HUES48 (cell line): ENCODE results near the gene PLEKHF1.

ENCODE experiments used
- H3K27ac ChIP-seq: one replicate; pipeline ENCODE4 v1.7.0; 2013; ENCODE audit warnings: low read depth, low read length, inconsistent platforms
- H3K27me3 ChIP-seq: 2 replicates; pipeline ENCODE4 v1.6.1; 2013; ENCODE audit warnings: mild to moderate bottlenecking, low read length; ENCODE audit not compliant: control insufficient read depth, insufficient read depth
- H3K36me3 ChIP-seq: 2 replicates; pipeline ENCODE4 v1.6.1; 2013; ENCODE audit warnings: low read length; ENCODE audit not compliant: control insufficient read depth, insufficient read depth
- H3K4me1 ChIP-seq: 2 replicates; pipeline ENCODE4 v1.6.1; 2013; ENCODE audit warnings: mild to moderate bottlenecking, low read length; ENCODE audit not compliant: control insufficient read depth, insufficient read depth
- H3K4me3 ChIP-seq: 2 replicates; pipeline ENCODE4 v1.5.1; 2013; ENCODE audit warnings: mild to moderate bottlenecking, low read depth, low read length
- H3K9ac ChIP-seq: 2 replicates; pipeline ENCODE4 v1.6.1; 2013; ENCODE audit warnings: mild to moderate bottlenecking, low read depth, low read length, moderate library complexity
- H3K9me3 ChIP-seq: 2 replicates; pipeline ENCODE4 v1.6.1; 2013; ENCODE audit warnings: low read length; ENCODE audit not compliant: control insufficient read depth, insufficient read depth

The PLEKHF1 gene

DNA sequence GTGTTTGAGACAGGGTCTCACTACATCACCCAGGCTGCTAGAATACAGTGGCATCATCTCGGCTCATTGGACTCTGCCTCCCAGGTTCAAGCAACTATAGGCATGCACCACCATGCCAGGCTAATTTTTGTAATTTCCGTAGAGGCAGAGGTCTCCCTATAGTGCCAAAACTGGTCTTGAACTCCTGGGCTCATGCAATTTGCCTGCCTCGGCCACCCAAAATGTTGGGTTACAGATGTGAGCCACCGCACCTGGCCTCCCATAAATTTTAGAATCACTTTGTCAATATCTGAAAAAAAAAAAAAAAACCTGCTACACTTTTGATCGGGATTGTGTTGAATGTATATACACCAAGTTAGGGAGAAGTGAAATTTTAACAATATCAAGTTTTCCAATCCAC, 11.9 kb upstream of the PLEKHF1 start:
- Histone ChIP-seq H3K27me3 (no peaks in the 10 kb centered on the region), H3K27ac (no peak overlapping the region), H3K36me3 (no peaks in the 10 kb centered on the region), H3K9me3 (no peaks in the 10 kb centered on the region), H3K4me1 (no peaks in the 10 kb centered on the region), H3K9ac (no peak overlapping the region), H3K4me3 (no peak overlapping the region)

DNA sequence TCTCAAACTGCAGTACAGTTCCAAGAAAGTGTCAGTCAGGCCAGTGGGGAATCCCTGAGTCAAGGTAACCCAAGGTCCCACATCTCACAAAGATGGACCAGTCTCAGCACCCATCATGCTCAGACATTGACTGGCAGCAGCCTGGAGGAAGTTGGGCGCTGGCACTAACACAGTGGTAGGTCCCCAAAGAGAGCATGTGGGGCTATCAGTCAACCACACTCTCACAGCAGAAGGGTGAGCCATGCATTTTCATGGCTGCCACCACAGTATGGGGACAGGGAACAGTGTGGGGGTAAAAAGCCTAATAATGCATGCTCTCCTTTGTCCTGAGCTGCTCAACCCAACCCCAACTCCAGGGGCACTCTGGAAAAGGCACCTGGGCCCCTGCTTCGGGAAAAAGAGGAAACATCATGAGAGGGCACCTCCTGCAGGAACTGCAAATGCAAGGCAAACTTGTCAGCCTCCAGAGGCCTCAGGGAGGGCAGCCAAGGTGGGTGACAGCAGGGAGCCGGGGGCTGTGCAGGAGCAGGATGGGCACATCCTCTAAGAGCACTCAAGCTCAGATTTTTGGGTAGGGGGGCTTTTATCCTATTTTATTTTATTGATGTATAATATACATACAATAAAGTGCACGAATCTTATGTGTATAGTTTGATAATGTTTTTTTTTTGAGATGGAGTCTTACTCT, 9.5 kb upstream of the PLEKHF1 start:
- H3K9ac ChIP-seq = no peak overlapping the region
- H3K36me3 ChIP-seq = no peaks in the 10 kb centered on the region
- no peak overlapping the region for H3K4me3 ChIP-seq
- H3K27ac ChIP-seq = no peak overlapping the region
- no peaks in the 10 kb centered on the region for H3K4me1 ChIP-seq
- H3K27me3 ChIP-seq = no peaks in the 10 kb centered on the region
- H3K9me3 ChIP-seq = no peaks in the 10 kb centered on the region

DNA sequence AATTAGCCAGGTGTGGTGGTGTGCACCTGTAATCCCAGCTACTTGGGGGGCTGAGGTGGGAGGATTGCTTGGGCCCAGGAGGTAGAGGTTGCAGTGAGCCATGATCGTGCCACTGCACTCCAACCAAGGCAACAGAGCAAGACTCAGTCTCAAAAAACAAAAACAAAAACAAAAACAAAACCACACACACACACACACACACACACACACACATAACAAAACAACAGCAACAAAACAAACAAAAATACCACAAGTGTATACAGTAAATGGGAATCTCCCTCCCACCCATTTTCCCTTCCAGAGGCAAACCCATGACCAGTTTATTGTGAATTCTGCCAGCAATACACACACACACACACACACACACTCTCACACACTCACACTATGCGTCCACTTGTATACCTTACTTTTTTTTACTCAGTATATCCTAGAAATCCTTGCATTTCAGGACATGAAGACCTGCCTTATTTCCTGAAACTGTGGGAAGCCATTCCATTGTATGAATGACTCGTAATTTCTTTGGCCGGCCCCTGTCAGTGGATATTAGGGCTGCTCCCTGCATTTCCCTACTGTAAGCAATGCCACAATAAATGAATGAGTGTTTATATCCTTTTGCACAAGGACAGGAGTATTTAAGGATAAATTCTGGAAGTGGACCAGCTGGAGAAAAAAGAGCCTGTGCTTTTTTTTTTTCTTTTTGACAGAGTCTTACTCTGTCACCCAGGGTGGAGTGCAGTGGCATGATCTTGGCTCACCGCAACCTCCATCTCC, 6.9 kb upstream of the PLEKHF1 start:
- H3K9ac ChIP-seq = no peak overlapping the region
- no peaks in the 10 kb centered on the region; the same call in 1 of the 2 replicates for H3K4me1 ChIP-seq
- H3K36me3 ChIP-seq = no peaks in the 10 kb centered on the region
- no peak overlapping the region for H3K4me3 ChIP-seq
- H3K9me3 ChIP-seq = no peaks in the 10 kb centered on the region
- no peak overlapping the region for H3K27ac ChIP-seq
- H3K27me3 ChIP-seq = peaks cover 3% of the 10 kb centered on the region; the same call in 1 of the 2 replicates

DNA sequence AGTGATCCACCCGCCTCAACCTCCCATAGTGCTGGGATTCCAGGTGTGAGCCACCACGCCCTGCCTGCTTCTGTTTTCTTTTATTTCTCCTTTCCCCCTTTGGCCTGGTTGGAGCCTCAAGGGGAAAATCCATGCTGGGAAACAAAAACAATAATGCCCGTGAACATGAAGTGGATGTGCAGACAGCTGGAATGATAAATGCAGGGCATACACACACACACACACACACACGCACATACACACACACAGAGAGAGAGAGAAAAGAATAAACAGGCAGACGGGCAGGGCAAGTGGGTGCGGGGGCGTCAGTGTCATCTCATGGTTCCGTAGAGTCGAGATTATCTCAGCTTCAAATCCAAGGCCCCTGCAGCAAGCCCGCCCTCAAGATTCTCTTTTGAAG, 4.4 kb upstream of the PLEKHF1 start:
- peaks cover 7% of the 10 kb centered on the region; the same call in 1 of the 2 replicates for H3K27me3 ChIP-seq
- H3K36me3 ChIP-seq = no peaks in the 10 kb centered on the region
- no peak overlapping the region for H3K27ac ChIP-seq
- H3K4me3 ChIP-seq = no peak overlapping the region
- H3K4me1 ChIP-seq = no peaks in the 10 kb centered on the region; the same call in 1 of the 2 replicates
- no peaks in the 10 kb centered on the region for H3K9me3 ChIP-seq
- no peak overlapping the region for H3K9ac ChIP-seq

DNA sequence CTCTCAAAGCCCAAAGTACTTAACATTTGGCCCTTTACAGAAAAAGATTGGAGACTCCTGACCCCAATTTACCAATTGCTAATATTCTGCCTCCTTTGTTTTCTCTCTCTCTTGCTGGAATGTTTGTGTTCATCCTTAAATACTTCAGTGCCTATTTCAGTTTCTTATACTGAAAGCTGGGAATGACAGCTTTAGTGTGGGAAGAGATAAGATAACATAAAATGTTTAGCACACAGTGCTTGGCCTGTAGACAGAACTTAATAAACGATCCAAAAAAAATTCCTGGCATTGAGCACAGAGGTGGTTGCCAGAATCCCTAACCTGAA, 3.0 kb upstream of the PLEKHF1 start:
- H3K36me3 ChIP-seq = no peaks in the 10 kb centered on the region
- H3K9ac ChIP-seq = no peak overlapping the region
- H3K4me1 ChIP-seq = peaks cover 12% of the 10 kb centered on the region
- H3K9me3 ChIP-seq = no peaks in the 10 kb centered on the region
- peaks cover 7% of the 10 kb centered on the region; the same call in 1 of the 2 replicates for H3K27me3 ChIP-seq
- no peak overlapping the region for H3K27ac ChIP-seq
- H3K4me3 ChIP-seq = no peak overlapping the region

DNA sequence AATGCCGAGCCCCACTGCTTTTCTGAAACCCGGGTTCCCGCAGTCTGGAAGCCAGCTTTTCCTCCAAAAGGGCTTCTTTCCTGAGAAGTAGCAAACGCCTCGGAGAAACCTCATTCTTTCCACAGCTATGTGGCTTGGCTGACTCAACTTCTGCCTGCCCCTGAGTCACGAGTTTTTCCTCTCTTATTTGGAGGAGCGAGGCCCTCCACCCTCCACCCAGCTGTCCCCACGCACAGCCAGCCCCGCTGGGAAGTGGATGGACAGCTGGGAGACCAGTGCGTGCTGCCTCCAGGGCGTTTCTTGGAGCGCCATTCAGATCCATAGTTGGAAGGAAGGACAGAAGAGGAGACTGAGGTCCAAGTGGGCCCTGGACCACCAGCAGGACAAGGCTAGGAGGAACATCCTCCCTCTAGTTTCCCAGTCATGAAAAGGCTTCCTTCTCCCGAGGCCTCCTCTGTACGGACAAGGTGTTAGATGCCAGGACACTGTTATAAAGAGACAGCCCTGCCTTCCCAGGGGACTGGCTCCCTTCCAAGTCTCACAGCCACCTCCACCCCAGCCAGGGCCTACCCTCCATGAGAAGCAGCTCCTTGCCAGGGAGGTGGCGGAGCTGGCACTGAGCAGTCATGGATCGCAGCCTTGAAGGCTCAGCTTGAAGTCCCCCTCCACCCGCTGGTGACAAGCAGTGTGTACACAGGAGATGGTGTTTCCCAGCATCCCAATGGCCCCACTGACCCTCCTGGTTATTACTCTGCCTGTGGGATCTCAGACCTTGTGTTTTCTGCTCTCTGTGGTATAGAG, 2.5 kb upstream of the PLEKHF1 start:
- Histone ChIP-seq H3K4me1 (peaks cover 16% of the 10 kb centered on the region), H3K27ac (no peak overlapping the region), H3K36me3 (no peaks in the 10 kb centered on the region), H3K4me3 (no peak overlapping the region), H3K9ac (no peak overlapping the region), H3K9me3 (no peaks in the 10 kb centered on the region), H3K27me3 (peaks cover 7% of the 10 kb centered on the region; the same call in 1 of the 2 replicates)

DNA sequence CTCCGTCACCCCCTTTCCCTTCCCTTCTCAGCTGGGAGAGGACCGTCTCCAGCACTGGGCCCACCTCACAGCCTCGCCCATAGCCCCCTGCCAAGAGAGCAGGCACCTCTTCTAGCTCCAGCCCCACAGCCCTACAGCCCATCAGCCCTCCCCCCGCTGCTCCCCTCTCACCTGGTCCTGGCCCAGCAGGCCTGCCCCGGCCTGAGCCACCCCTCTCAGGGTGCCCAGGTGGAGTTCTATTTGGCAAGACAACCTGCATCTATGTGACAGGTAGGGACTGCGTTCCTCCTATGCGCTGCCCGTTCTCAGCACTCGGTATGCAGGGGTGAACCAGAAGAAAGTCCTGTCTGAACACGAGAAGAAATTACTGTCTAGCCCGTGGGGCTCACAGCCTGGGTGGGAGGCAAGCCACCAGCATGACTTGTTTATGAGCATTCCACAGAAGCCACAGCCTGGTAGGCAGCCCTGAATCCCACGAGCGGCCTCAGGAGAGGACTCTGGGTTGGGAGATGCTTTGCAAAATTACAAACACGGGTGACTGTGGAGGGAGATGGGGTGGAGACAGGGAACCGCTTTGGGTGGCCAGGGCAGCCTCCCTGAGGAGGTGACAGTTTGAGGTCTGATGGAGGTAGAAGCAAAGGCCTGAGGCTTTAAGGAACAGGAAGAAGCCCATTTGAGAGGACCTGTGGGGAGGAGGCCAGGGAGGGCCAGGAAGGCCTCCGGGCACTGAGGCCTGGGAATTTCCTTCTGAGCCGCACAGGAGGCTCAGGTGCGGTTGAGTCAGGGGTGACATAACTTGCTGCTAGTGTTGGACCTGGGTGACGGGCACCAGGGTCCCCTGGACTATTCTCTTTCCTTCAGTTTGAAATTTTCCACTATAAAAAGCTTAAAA, 1.2 kb upstream of the PLEKHF1 start:
- Histone ChIP-seq H3K4me3 (no peak overlapping the region), H3K9me3 (no peaks in the 10 kb centered on the region), H3K27me3 (peaks cover 7% of the 10 kb centered on the region; the same call in 1 of the 2 replicates), H3K27ac (no peak overlapping the region), H3K36me3 (no peaks in the 10 kb centered on the region), H3K4me1 (peaks cover 16% of the 10 kb centered on the region), H3K9ac (no peak overlapping the region)

DNA sequence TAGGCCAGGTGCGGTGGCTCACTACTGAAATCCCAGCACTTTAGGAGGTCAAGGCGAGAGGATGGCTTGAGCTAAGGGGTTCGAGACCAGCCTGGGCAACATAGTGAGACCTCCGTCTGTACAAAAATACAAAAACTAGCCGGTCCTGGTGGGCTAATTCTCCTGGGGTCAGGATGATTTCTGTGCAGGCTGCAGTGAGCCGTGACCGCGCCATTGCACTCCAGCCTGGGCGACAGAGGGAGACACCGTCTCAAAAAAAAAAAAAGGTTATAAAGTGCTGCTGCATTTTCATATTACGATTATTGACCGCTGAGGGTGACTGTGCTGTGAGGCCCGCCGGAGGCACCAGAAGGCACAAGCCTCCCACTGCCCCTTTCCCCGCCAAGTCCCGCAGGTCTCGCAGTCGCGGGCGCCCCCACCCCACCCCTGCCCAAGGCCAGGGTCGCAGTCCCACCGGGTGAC, 477 bp upstream of the PLEKHF1 start:
- Histone ChIP-seq H3K4me3 (peak overlapping the region; percentile 84), H3K4me1 (peaks cover 16% of the 10 kb centered on the region), H3K9ac (no peak overlapping the region), H3K27ac (no peak overlapping the region), H3K9me3 (no peaks in the 10 kb centered on the region), H3K36me3 (no peaks in the 10 kb centered on the region), H3K27me3 (peaks cover 7% of the 10 kb centered on the region; the same call in 1 of the 2 replicates)

DNA sequence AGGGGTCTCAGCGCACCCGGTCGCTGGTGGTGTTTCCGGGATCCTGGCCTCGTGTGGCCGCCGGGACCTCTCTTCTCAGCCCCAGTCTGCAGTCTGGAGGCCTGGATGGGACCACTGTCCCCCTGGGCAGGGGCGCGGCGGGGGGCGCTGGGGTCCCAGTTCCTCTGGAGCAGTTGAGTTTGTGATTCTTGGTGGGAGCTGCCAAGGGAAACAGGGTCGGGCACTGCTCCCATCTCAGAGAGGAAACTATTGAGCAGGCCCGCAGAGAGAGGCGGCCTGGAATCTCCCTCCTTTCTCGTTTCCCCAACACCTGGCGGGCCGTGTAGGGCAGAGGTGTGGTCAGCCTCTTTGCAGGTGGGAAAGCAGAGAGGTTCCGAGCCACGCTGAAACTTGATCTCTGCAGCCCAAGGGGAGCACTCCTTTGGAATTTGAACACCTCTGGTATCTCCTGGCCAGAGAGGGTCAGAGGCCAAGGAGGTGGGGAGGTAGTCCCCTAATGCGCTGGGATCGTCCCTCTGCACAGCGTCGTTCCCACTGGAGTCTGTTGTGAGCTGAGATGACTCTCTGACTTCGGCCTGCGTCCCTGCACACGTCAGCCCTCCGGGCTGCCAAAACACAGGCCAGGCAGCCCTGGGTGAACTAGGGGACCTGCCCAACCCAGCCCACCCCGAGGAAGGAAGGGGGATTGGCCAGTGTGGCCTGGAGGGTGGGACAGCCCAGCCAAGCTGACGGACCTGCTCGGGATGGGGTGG, 741 bp downstream of the PLEKHF1 start:
- Histone ChIP-seq H3K27me3 (peaks cover 7% of the 10 kb centered on the region; the same call in 1 of the 2 replicates), H3K36me3 (no peaks in the 10 kb centered on the region), H3K9ac (peak overlapping the region; percentile 38; the same call in 1 of the 2 replicates), H3K9me3 (no peaks in the 10 kb centered on the region), H3K4me3 (peak overlapping the region; percentile 84), H3K4me1 (peaks cover 16% of the 10 kb centered on the region), H3K27ac (peak overlapping the region; percentile 66)
